DMS 273 treated with DMSO at 0.1 percent for 48 hours (cell line): Measurements from ENCODE around the gene PPME1.

Experiments
- DNase-seq: peaks from one replicate; lab custom pipeline; 2025; lab: John Stamatoyannopoulos, UW

The PPME1 gene

GRCh38 chr11:74159642-74160041, 11.4 kb upstream of the PPME1 start:
- no peak for DNase-seq

GRCh38 chr11:74162681-74163467, 8.2 kb upstream of the PPME1 start:
- no peak for DNase-seq

- no peak for DNase-seq
Measured at GRCh38 chr11:74168838-74169237, 2.3 kb upstream of the PPME1 start.

GRCh38 chr11:74169738-74170458, 1.2 kb upstream of the PPME1 start:
- DNase-seq, result no peak

- DNase-seq, result no peak
Measured at GRCh38 chr11:74171630-74171968, 510 bp downstream of the PPME1 start.

GRCh38 chr11:74171997-74172396, 908 bp downstream of the PPME1 start:
- DNase-seq, result no peak

GRCh38 chr11:74175920-74176319, 4.8 kb downstream of the PPME1 start:
- no peak for DNase-seq

GRCh38 chr11:74179234-74180052, 8.4 kb downstream of the PPME1 start:
- no peak for DNase-seq

GRCh38 chr11:74182635-74183034, 11.5 kb downstream of the PPME1 start:
- DNase-seq, result no peak

GRCh38 chr11:74185285-74185684, 14.2 kb downstream of the PPME1 start:
- DNase-seq, result no peak

GRCh38 chr11:74185695-74186094, 14.6 kb downstream of the PPME1 start:
- DNase-seq, result no peak

GRCh38 chr11:74195828-74196227, 24.7 kb downstream of the PPME1 start:
- DNase-seq, result no peak

GRCh38 chr11:74196781-74197486, 25.8 kb downstream of the PPME1 start:
- no peak for DNase-seq

- DNase-seq, result no peak
Measured at GRCh38 chr11:74203966-74204365, 32.9 kb downstream of the PPME1 start.

- DNase-seq, result no peak
Measured at GRCh38 chr11:74204701-74205100, 33.6 kb downstream of the PPME1 start.

- no peak for DNase-seq
Measured at GRCh38 chr11:74205181-74205580, 34.1 kb downstream of the PPME1 start.

- no peak for DNase-seq
Measured at GRCh38 chr11:74206746-74207145, 35.7 kb downstream of the PPME1 start.

- no peak for DNase-seq
Measured at GRCh38 chr11:74208507-74208906, 37.4 kb downstream of the PPME1 start.

GRCh38 chr11:74212533-74212932, 41.4 kb downstream of the PPME1 start:
- no peak for DNase-seq

GRCh38 chr11:74220376-74220775, 49.3 kb downstream of the PPME1 start:
- no peak for DNase-seq

- DNase-seq, result no peak
Measured at GRCh38 chr11:74221816-74222215, 50.7 kb downstream of the PPME1 start.

- DNase-seq, result no peak
Measured at GRCh38 chr11:74225565-74225964, 54.5 kb downstream of the PPME1 start.
